Spinal cord (tissue), 10 donors: ENCODE results near the gene HSPA12B. TPM values are rescaled to one million over a fixed set of nuclear protein-coding genes. Genes with fewer than 3 reads are reported as not detected.

Experiments
- DNase-seq, 6 donors: peaks; one replicate each; pipeline versions ENCODE4 v3.0.0 to v3.0.0-alpha.2; 2013 to 2015; ENCODE audit warnings: low spot score in 6 of 6, low read depth in 4 of 6
- H3K27ac ChIP-seq: one replicate; pipeline ENCODE4 v1.5.1; 2013; ENCODE audit warnings: low read depth, low read length, control low read depth
- H3K27me3 ChIP-seq: one replicate; pipeline ENCODE4 v1.6.1; 2013; ENCODE audit warnings: low read length; ENCODE audit not compliant: control insufficient read depth, insufficient read depth
- H3K36me3 ChIP-seq: one replicate; pipeline ENCODE4 v1.6.1; 2013; ENCODE audit warnings: low read length; ENCODE audit not compliant: control insufficient read depth, insufficient read depth
- H3K4me1 ChIP-seq: one replicate; pipeline ENCODE4 v1.6.1; 2013; ENCODE audit warnings: low read length; ENCODE audit not compliant: control insufficient read depth, insufficient read depth
- H3K4me3 ChIP-seq: one replicate; pipeline ENCODE4 v1.5.1; 2013; ENCODE audit warnings: low read depth, low read length, control low read depth
- H3K9me3 ChIP-seq: one replicate; pipeline ENCODE4 v1.6.1; 2013; ENCODE audit warnings: low read length; ENCODE audit not compliant: control insufficient read depth, insufficient read depth
- WGBS: methylation state at CpG from one replicate; pipeline ENCODE4 v1.1.5; 2013; ENCODE audit warnings: missing lambda C conversion rate; ENCODE audit not compliant: insufficient coverage; 5-methylcytosine and 5-hydroxymethylcytosine counted together
- polyA plus RNA-seq, 2 donors: library from polyadenylated mRNA; unstranded; fragments of 120-200 nt; gene quantifications; one replicate each; pipeline ENCODE4 v1.2.1, GENCODE V29; 2013; ENCODE audit not compliant: insufficient read length in 2 of 2
- total RNA-seq, 2 donors: library from RNA; depleted of rRNA in 1 of 2; stranded (reverse); fragments of 120-200 nt in 1 of 2; fragments of >200 nt in 1 of 2; gene quantifications; one replicate each; pipeline versions ENCODE4 v1.2.3 to v1.2.4, GENCODE V29; 2013 to 2014
- donor health status: healthy.

Gene HSPA12B
- total and polyA plus RNA-seq, 4 donors: 4.1 to 16.1 (median 14.0) TPM

DNA sequence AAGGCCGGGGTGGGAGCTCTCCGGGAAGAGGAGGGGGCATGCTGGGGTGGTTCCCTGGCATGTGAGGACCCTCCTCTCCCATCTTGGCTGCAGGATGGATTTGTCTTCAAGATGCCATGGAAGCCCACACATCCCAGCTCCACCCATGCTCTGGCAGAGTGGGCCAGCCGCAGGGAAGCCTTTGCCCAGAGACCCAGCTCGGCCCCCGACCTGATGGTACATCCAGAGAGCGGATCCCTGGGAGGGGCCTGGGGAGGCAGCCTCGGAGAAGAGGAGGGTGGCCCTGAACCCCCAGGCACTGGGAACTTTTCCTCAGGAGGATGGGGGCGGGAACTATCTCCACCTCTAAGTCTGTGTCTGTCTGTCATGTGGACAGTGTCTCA, 68.4 kb downstream of the HSPA12B start:
- H3K4me1 ChIP-seq: peaks cover 57% of the 10 kb centered on the region
- WGBS: 89% methylated on average over 8 of the region's 8 CpGs
- H3K36me3 ChIP-seq: peaks cover 66% of the 10 kb centered on the region
- no peaks in the 10 kb centered on the region for H3K27me3 ChIP-seq
- no peaks in the 10 kb centered on the region for H3K9me3 ChIP-seq
- H3K4me3 ChIP-seq: no peak overlapping the region
- no peak for DNase-seq
- no peak overlapping the region for H3K27ac ChIP-seq

DNA sequence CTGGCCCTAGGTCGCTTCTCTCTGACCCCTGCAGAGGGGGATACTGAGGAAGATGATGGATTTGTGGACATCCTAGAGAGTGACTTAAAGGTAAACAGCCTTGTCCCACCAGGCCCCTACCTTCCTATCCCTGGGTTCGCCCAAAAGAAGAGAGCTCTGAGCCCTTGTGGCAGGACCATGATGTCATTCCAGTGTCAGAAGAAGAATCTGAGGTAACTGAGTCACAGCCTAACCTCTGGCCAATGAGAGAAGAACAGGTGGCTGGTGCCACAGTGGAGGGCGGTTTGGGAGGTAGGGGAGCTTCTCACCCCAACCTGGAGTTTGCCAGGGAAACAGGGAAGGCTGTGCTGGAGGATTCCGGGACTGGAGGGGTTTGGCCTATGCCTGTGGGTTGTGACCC, 68.8 kb downstream of the HSPA12B start:
- Histone ChIP-seq H3K9me3 (no peaks in the 10 kb centered on the region), H3K27me3 (no peaks in the 10 kb centered on the region), H3K4me3 (no peak overlapping the region), H3K4me1 (peaks cover 58% of the 10 kb centered on the region), H3K27ac (no peak overlapping the region), H3K36me3 (peaks cover 69% of the 10 kb centered on the region)
- 97% methylated on average over 3 of the region's 4 CpGs for WGBS
- DNase-seq: no peak

DNA sequence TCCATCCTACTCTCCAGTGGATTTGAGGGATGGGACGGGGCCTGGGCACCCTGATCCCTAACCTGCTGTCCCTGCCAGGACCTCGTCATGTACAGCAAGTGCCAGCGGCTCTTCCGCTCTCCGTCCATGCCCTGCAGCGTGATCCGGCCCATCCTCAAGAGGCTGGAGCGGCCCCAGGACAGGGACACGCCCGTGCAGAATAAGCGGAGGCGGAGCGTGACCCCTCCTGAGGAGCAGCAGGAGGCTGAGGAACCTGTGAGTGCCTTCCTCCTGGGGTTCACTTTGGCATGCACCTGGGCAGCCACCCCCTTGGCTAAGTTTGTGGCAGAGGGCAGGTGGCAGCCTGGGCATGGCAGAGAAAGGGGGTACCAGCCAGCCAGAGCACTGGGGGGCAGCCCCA, 69.4 kb downstream of the HSPA12B start:
- Histone ChIP-seq H3K36me3 (peaks cover 69% of the 10 kb centered on the region), H3K9me3 (no peaks in the 10 kb centered on the region)
- 97% methylated on average over 13 of the region's 13 CpGs for WGBS

More for the DNA sequence above, 69.4 kb downstream of the HSPA12B start:
- Histone ChIP-seq H3K27ac (no peak overlapping the region), H3K27me3 (no peaks in the 10 kb centered on the region), H3K4me1 (peaks cover 59% of the 10 kb centered on the region), H3K4me3 (no peak overlapping the region)
- DNase-seq: no peak

Other genes starting within 250 kb of the HSPA12B start
- gene GFRA4, start 69.3 kb upstream of the HSPA12B start, total RNA-seq: not detected
- gene GFRA4, start 69.3 kb upstream of the HSPA12B start, polyA plus RNA-seq: under 1 TPM in 1 of 2 donors, not detected in 1; 0.15 TPM
- 10 to 100 TPM; 21.1 to 45.9 TPM for gene ADAM33, start 50.7 kb upstream of the HSPA12B start, total RNA-seq
- 10 to 100 TPM; 18.9 to 46.3 TPM for gene ADAM33, start 50.7 kb upstream of the HSPA12B start, polyA plus RNA-seq
- 1 to 10 TPM; 1.8 to 1.9 TPM for gene SIGLEC1, start 20.1 kb upstream of the HSPA12B start, total RNA-seq
- gene SIGLEC1, start 20.1 kb upstream of the HSPA12B start, polyA plus RNA-seq: 1 to 10 TPM in 1 of 2 donors, under 1 TPM in 1; 0.71 to 1.1 TPM
- gene ADISSP, start 35.1 kb downstream of the HSPA12B start, total RNA-seq: 10 to 100 TPM; 15.6 to 40.4 TPM
- gene ADISSP, start 35.1 kb downstream of the HSPA12B start, polyA plus RNA-seq: 10 to 100 TPM; 47.6 to 53.9 TPM
- 1 to 10 TPM; 2.8 to 8.5 TPM for gene SPEF1, start 48.8 kb downstream of the HSPA12B start, total RNA-seq
- gene SPEF1, start 48.8 kb downstream of the HSPA12B start, polyA plus RNA-seq: 10 to 100 TPM in 1 of 2 donors, 1 to 10 TPM in 1; 9.7 to 11.4 TPM
- 10 to 100 TPM; 35.9 to 74.8 TPM for gene CENPB, start 54.1 kb downstream of the HSPA12B start, total RNA-seq
- 10 to 100 TPM; 75.5 to 80.3 TPM for gene CENPB, start 54.1 kb downstream of the HSPA12B start, polyA plus RNA-seq
- gene CDC25B, start 63.6 kb downstream of the HSPA12B start, total RNA-seq: 10 to 100 TPM; 22.2 to 44.4 TPM
- gene CDC25B, start 63.6 kb downstream of the HSPA12B start, polyA plus RNA-seq: 10 to 100 TPM; 48.5 to 66.8 TPM
- gene AP5S1, start 87.9 kb downstream of the HSPA12B start, total RNA-seq: 10 to 100 TPM; 10.3 to 18.7 TPM
- 10 to 100 TPM; 12.4 to 19.1 TPM for gene AP5S1, start 87.9 kb downstream of the HSPA12B start, polyA plus RNA-seq
- gene MAVS, start 114.1 kb downstream of the HSPA12B start, total RNA-seq: 10 to 100 TPM; 12.3 to 21.2 TPM
- 10 to 100 TPM; 23.5 to 34.9 TPM for gene MAVS, start 114.1 kb downstream of the HSPA12B start, polyA plus RNA-seq
- gene PANK2, start 156.7 kb downstream of the HSPA12B start, total RNA-seq: 10 to 100 TPM; 45.2 to 52.5 TPM
- 10 to 100 TPM; 31.0 to 39.8 TPM for gene PANK2, start 156.7 kb downstream of the HSPA12B start, polyA plus RNA-seq